ENCODE measurements around the gene ZBTB7C.

- TF ChIP-seq CTCF (IDR thresholded peaks at IDR 0.05) (no peak), POLR2AphosphoS5 (IDR thresholded peaks at IDR 0.05) (no peak)
These were observed 281.6 kb downstream of the ZBTB7C start for GRCh38 chr18:48127606-48128005.
